Stimulated activated naive CD4-positive, alpha-beta T cell (primary cell): Measurements from ENCODE around the gene RARS1.
"Not testable (repeated sequence)": the region's sequence is repeated elsewhere in the genome, so short reads cannot be mapped to it uniquely, and the experiment has no call there.

Experiments used
- DNase-seq, 6 experiments: peaks; one replicate each; lab custom pipeline; 2025; lab: John Stamatoyannopoulos, UW

The RARS1 gene

DNA sequence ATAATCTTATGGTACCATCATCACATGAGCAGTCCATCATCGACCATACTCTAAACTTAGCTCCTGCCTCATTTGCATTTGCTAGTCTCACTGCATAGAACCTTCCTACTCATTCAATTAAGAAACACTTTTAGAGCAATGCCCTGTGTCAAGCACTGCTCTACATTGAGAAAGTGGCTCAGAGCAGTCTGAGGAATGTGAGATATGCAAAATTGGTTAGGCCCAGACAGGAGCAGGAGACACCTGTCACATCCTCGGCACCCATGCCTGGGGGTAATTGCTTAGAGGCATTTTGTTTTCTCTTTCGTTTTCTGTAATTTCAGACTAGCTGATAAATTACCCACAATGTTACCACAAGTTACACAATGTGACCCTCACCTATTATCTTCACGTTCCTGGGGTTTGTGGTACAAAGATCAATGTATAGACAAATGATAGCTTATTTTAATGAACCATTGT lies 4.9 kb upstream of the RARS1 start:
- DNase-seq: no peak

GRCh38 chr5:168482361-168482760 lies 3.9 kb upstream of the RARS1 start:
- no peak for DNase-seq

DNA sequence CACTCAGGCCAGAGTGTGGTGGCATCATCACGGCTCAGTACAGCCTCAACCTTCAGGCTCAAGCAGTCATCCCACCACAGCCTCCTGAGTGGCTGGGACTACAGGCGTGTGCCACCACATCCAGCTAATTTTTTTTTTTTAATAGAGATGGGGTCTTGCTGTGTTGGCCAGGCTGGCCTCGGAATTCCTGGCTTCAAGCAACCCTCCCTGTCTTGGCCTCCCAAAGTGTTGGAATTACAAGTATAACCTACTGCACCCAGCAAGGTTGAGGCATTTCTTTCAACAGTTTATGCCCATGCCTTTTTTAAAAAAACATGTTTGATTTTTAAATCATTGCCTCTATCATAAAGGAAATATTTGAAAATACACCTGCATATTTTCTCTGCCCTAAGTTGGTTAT lies 2.8 kb downstream of the RARS1 start:
- DNase-seq: no peak

GRCh38 chr5:168494057-168494555 lies 7.8 kb downstream of the RARS1 start:
- no peak for DNase-seq

DNA sequence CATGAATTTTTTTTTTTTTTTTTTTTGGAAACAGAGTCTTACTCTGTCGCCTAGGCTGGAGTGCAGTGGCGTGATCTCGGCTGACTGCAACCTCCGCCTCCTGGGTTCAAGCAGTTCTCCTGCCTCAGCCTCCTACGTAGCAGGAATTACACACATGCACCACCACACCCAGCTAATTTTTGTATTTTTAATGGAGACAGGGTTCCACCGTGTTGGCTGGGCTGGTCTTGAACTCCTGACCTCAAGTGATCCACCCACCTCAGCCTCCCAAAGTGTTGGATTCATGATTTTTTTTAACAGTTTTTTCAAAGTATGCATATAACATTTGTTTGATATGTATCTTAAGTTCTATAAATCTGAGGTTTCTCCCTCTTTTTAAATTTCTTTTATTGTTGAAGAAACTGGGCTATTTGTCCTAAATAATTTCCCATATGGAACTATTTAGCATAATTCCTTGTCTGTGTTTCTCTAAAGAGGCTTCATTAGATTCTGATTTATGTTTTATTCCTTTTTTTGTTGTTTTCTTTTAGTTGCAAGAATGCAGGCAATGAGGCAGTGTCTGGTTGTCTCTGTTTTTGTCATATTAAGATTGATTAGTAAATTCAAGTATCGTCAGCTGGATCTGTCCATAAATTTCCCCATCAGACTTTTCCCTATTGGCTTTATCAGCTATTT lies 16.4 kb downstream of the RARS1 start:
- no peak for DNase-seq

GRCh38 chr5:168513861-168514428 lies 27.7 kb downstream of the RARS1 start:
- DNase-seq: no peak

GRCh38 chr5:168525856-168526255 lies 39.6 kb downstream of the RARS1 start:
- no peak for DNase-seq

DNA sequence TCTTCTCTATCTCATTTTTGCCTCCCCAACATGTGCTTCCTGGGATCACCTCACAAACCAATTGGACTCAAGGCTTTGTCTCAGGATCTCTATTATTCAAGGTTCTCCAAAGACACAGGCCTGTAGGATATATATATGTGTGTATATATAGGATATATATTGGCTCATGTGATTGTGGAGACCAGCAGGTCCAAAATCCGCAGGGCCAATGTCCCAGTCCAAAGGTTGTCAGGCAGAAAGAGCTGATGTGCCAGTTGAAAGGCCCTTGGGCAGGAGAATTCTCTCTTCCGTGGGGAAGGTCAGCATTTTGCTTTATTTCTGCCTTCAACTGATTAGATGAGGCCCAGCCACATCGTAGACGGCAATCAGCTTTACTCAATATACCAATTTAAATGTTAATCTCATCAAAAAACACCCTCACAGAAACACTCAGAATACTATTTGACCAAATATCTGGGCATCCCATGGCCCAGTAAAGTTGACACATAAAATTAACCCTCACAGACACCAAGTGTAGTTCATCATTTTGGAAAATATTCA lies 41.6 kb downstream of the RARS1 start:
- DNase-seq: no peak

DNA sequence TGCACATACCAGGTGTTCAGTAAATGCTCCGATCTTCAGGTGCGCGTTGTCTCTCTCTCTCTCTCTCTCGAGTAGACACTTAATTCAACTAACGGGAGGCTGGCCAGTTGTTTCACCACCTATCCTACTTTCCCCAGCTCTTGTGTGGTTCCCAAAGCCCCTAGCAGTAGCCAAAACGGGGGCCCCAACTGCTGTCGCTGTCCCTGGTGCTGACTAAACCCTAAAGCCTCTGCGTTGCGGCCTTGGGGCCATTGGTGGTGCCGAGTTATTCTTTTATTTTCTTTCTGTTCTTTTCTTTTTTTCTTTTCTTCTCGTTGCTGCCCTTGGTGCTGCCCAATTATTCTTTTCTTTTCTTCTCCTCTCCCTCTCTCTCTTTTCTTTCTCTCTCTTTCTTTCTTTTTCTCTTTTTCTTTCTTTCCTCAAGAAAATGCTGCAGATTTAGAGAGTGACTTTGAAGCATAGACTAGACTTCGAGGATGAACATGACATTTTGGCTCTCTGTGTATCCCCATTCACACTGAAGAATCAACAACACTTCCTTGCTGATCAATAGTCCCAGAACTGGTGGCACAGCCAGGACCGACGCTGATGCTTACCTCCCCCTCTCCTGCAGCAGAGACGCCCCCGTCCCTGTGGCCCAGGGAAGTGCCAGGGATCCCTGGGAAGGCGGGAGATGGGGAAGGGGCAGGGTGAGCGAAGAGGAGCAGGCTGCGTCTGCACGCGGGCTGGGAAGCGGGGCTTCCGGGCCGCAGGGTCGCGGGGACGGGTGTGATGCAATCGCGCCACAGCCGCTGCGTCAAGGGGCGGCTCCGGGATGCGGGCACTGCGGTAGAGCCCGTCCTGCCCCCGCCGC lies 42.5 kb downstream of the RARS1 start, which contains the start of gene FBLL1:
Gene FBLL1 (plus strand): TSS at position 785 of the 853 bp plus-strand sequence. CDS start 200 bp downstream, outside the sequence.
- peak in 2 of 6 experiments; percentile 6 to 14 for DNase-seq

DNA sequence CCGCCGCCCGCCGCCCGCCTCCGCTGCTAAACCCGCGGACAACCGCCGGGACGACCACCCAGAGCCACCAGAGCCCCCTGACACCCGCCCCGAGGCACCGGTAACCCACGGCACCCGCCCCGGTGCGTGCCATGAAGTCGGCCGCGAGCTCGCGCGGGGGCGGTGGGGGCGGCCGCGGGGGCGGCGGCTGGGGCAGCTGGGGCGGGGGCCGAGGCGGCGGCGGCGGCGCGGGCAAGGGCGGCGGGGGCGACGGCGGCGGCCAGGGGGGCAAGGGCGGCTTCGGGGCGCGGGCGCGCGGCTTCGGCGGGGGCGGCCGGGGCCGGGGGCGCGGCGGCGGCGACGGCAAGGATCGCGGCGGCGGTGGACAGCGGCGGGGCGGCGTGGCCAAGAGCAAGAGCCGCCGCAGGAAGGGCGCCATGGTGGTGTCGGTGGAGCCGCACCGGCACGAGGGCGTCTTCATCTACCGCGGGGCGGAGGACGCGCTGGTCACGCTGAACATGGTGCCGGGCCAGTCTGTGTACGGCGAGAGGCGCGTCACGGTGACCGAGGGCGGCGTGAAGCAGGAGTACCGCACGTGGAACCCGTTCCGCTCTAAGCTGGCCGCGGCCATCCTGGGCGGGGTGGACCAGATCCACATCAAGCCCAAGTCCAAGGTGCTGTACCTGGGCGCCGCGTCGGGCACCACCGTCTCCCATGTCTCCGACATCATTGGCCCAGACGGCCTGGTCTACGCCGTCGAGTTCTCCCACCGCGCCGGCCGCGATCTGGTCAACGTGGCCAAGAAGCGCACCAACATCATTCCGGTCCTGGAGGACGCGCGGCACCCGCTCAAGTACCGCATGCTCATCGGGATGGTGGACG lies 43.3 kb downstream of the RARS1 start:
- no peak for DNase-seq

GRCh38 chr5:168530621-168531150 lies 44.4 kb downstream of the RARS1 start:
- DNase-seq: no peak

DNA sequence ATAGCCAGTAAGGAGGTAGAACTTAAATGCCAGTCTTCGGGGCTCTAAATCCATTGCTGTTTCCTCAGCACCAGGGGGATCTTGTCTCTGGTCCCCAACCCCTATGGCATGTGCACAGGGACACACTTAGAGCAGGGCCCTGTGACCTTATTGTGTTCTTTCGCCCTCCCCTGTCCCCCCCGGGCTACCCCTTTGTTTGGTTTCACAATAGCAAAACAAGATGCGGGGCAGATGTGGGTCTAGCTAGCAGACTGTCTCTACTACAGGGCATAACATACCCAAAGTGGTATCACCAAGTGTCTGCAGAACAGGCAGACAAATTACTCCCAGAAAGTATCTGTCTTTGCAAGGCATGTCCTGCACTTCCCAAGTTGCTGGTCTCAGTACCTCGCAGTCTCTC lies 44.9 kb downstream of the RARS1 start:
- DNase-seq: no peak

GRCh38 chr5:168531987-168532864 lies 46.0 kb downstream of the RARS1 start:
- no peak for DNase-seq

DNA sequence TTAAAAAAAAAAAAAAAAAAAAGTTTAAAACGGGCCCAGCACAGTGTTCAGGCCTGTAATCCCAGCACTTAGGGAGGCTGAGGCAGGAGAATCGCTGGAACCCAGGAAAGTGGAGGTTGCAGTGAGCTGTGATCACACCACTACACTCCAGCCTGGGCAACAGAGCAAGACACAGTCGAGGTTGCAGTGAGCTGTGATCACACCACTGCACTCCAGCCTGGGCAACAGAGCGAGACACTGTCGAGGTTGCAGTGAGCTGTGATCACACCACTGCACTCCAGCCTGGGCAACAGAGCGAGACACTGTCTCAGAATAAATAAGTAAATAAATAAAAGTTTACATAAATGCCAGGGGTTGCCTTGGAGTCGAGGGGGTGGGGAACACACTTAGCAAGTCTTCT lies 48.1 kb downstream of the RARS1 start:
- not testable (repeated sequence) for DNase-seq

- no peak for DNase-seq
Observed at GRCh38 chr5:168537176-168537575, 50.9 kb downstream of the RARS1 start.

DNA sequence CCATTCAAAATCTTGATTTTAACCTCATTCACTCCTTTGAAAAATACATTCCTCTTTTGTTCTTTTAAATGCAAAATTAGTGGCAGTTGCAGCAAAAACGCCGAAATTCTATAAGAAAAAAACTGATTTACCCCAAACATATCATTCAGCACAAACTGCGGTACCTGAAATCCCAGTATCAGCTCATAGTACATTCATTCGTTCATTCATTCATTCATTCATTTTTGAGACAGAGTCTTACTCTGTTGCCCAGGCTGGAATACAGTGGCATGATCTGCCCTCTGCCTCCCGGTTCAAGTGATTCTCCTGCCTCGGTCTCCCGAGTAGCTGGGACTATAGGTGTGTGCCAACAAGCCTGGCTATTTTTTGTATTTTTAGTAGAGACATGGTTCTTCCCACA lies 63.3 kb downstream of the RARS1 start:
- DNase-seq: no peak

- no peak for DNase-seq
Observed at GRCh38 chr5:168550656-168551055, 64.4 kb downstream of the RARS1 start.

DNA sequence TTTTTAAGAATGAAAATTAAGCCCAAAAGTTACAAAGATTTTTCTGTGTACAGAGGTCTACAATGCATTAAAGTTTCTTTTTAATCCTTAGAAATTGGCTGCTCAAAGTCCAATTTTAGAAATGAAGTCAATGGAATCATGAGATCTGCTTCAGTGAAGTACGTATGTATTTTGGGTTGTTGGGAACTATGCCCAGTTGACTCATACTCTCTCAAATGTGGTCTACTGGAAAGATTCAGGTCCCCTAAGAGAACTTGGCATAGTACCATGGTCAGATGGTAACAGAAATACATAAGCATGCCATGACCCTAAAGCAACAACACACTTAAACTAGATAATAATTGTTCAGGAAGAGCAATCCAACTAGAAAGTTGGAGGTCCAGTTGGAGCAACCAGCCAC lies 65.9 kb downstream of the RARS1 start:
- DNase-seq: no peak

GRCh38 chr5:168553377-168554130 lies 67.3 kb downstream of the RARS1 start:
- DNase-seq: no peak
